Epithelial cell of alveolus of lung (primary cell): Measurements from ENCODE around the gene UBAP1L. TPM values are rescaled to one million over a fixed set of nuclear protein-coding genes. Genes with fewer than 3 reads are reported as not detected.

ENCODE experiments used
- total RNA-seq: library from RNA; depleted of rRNA; stranded (reverse); fragments of >200 nt; gene quantifications from 2 replicates; pipeline ENCODE4 v1.2.1, GENCODE V29; 2015

The UBAP1L gene
- 0.26 and 2.5 TPM in 2 replicates for total RNA-seq

GRCh38 chr15:65115086-65115485, at the start of gene UBAP1L:
Gene UBAP1L (minus strand): TSS chr15:65115200. CDS start chr15:65106215, 8,985 bp downstream.

GRCh38 chr15:65133548-65134200, 18.7 kb upstream of the UBAP1L start, which contains the start of gene PDCD7:
Gene PDCD7 (minus strand): TSS chr15:65133808. CDS start chr15:65133781, 27 bp downstream.

GRCh38 chr15:65076486-65077290, 38.3 kb downstream of the UBAP1L start, which contains the start of gene KBTBD13:
Gene KBTBD13 (plus strand): TSS chr15:65076746. CDS start chr15:65076816, 70 bp downstream.

GRCh38 chr15:65067645-65068402, 47.2 kb downstream of the UBAP1L start, which contains the start of gene RASL12:
Gene RASL12 (minus strand): TSS chr15:65067991. CDS start chr15:65067835, 156 bp downstream.

GRCh38 chr15:65044724-65045481, 70.1 kb downstream of the UBAP1L start, which contains the start of gene SLC51B:
Gene SLC51B (plus strand): TSS chr15:65045387. CDS start chr15:65050005, 4,618 bp downstream.

Other genes starting within 250 kb of the UBAP1L start
- 1.3 and 8.7 TPM in 2 replicates for gene ANKDD1A, start 203.3 kb downstream of the UBAP1L start, total RNA-seq
- gene SPG21, start 125.3 kb downstream of the UBAP1L start, total RNA-seq: 74.2 and 78.2 TPM in 2 replicates
- gene MTFMT, start 85.6 kb downstream of the UBAP1L start, total RNA-seq: 27.8 and 38.9 TPM in 2 replicates
- gene SLC51B, start 69.8 kb downstream of the UBAP1L start, total RNA-seq: 0.65 and 8.3 TPM in 2 replicates
- gene RASL12, start 47.2 kb downstream of the UBAP1L start, total RNA-seq: 39.0 and 131 TPM in 2 replicates
- 0.13 TPM in 1 of 2 replicates, not detected in the other for gene KBTBD13, start 38.5 kb downstream of the UBAP1L start, total RNA-seq
- 27.1 and 27.9 TPM in 2 replicates for gene PDCD7, start 18.6 kb upstream of the UBAP1L start, total RNA-seq
- gene CLPX, start 70.1 kb upstream of the UBAP1L start, total RNA-seq: 18.5 and 49.7 TPM in 2 replicates
- gene CILP, start 96.3 kb upstream of the UBAP1L start, total RNA-seq: under 0.01 and 0.08 TPM in 2 replicates
- 4.4 and 8.5 TPM in 2 replicates for gene PARP16, start 171.7 kb upstream of the UBAP1L start, total RNA-seq
- not detected in 2 replicates for gene RNU5A-1, start 180.9 kb upstream of the UBAP1L start, total RNA-seq
- gene RNU5B-1, start 189.5 kb upstream of the UBAP1L start, total RNA-seq: not detected in 2 replicates